Measurements from ENCODE around the gene ZMAT5.

Gene ZMAT5

GRCh38 chr22:29706486-29706885, 60.3 kb downstream of the ZMAT5 start:
- no peak for DNase-seq (ENCODE audit: low spot score)

- no peak for DNase-seq (ENCODE audit: low spot score)
Observed at GRCh38 chr22:29705651-29706050, 61.2 kb downstream of the ZMAT5 start.

- no peak for DNase-seq (ENCODE audit: low spot score)
Observed at GRCh38 chr22:29704528-29705285, 62.1 kb downstream of the ZMAT5 start.

- DNase-seq (ENCODE audit: low spot score) = no peak
Observed at GRCh38 chr22:29703569-29704195, 63.1 kb downstream of the ZMAT5 start.

GRCh38 chr22:29702931-29703501, 63.8 kb downstream of the ZMAT5 start:
- no peak for DNase-seq (ENCODE audit: low spot score)

- no peak for DNase-seq (ENCODE audit: low spot score)
Observed at GRCh38 chr22:29702000-29702930, 64.5 kb downstream of the ZMAT5 start.

- DNase-seq (ENCODE audit: low spot score) = no peak
Observed at GRCh38 chr22:29701155-29701999, 65.4 kb downstream of the ZMAT5 start.

- no peak for DNase-seq (ENCODE audit: low spot score)
Observed at GRCh38 chr22:29700900-29701154, 66.0 kb downstream of the ZMAT5 start.

GRCh38 chr22:29700206-29700899, 66.5 kb downstream of the ZMAT5 start:
- DNase-seq (ENCODE audit: low spot score) = no peak

- DNase-seq (ENCODE audit: low spot score) = no peak
Observed at GRCh38 chr22:29697853-29698598, 68.8 kb downstream of the ZMAT5 start.

- peak; percentile 81 for DNase-seq (ENCODE audit: low spot score)
Observed at GRCh38 chr22:29695129-29695926, 71.5 kb downstream of the ZMAT5 start.

GRCh38 chr22:29693671-29694070, 73.1 kb downstream of the ZMAT5 start:
- DNase-seq (ENCODE audit: low spot score) = no peak

- DNase-seq (ENCODE audit: low spot score) = no peak
Observed at GRCh38 chr22:29693161-29693560, 73.6 kb downstream of the ZMAT5 start.

GRCh38 chr22:29692327-29692640, 74.5 kb downstream of the ZMAT5 start:
- DNase-seq (ENCODE audit: low spot score) = no peak

- DNase-seq (ENCODE audit: low spot score) = no peak
Observed at GRCh38 chr22:29691636-29692326, 75.0 kb downstream of the ZMAT5 start.

- DNase-seq (ENCODE audit: low spot score) = no peak
Observed at GRCh38 chr22:29690476-29690875, 76.3 kb downstream of the ZMAT5 start.

- no peak for DNase-seq (ENCODE audit: low spot score)
Observed at GRCh38 chr22:29689880-29690213, 77.0 kb downstream of the ZMAT5 start.

GRCh38 chr22:29689206-29689879, 77.5 kb downstream of the ZMAT5 start:
- no peak for DNase-seq (ENCODE audit: low spot score)

GRCh38 chr22:29684244-29684643, 82.6 kb downstream of the ZMAT5 start:
- no peak for DNase-seq (ENCODE audit: low spot score)
